Hepatocyte (in vitro differentiated cells): Measurements from ENCODE around the gene RPS14. TPM values are rescaled to one million over a fixed set of nuclear protein-coding genes. Genes with fewer than 3 reads are reported as not detected.

ENCODE experiments used
- DNase-seq: peaks from one replicate; pipeline ENCODE4 v3.0.0-alpha.2; 2016; ENCODE audit warnings: low spot score
- H2AFZ ChIP-seq: fragments of 200-600 bp; sonication (generic); 2 replicates; pipeline ENCODE4 v1.6.0; 2016; ENCODE audit warnings: antibody characterized with exemption, mild to moderate bottlenecking
- H3K27ac ChIP-seq: fragments of 200-600 bp; sonication (generic); 2 replicates; pipeline ENCODE4 v1.5.1; 2016; ENCODE audit warnings: mild to moderate bottlenecking
- H3K27me3 ChIP-seq: fragments of 200-600 bp; sonication (generic); 2 replicates; pipeline ENCODE4 v1.6.1; 2016
- H3K36me3 ChIP-seq: fragments of 200-600 bp; sonication (generic); replicated peaks from 2 replicates; pipeline ENCODE4 v1.5.1; 2016; ENCODE audit warnings: low read depth; ENCODE audit not compliant: insufficient read depth
- H3K4me1 ChIP-seq: fragments of 200-600 bp; sonication (generic); 2 replicates; pipeline ENCODE4 v1.5.1; 2016; ENCODE audit warnings: mild to moderate bottlenecking, moderate library complexity; ENCODE audit not compliant: insufficient read depth
- H3K4me2 ChIP-seq: fragments of 200-600 bp; sonication (generic); 2 replicates; pipeline ENCODE4 v1.6.0; 2016
- H3K4me3 ChIP-seq: fragments of 200-600 bp; sonication (generic); 2 replicates; pipeline ENCODE4 v1.5.1; 2016; ENCODE audit warnings: mild to moderate bottlenecking
- H3K79me2 ChIP-seq: fragments of 200-600 bp; sonication (generic); 2 replicates; pipeline ENCODE4 v1.6.0; 2017; ENCODE audit warnings: mild to moderate bottlenecking
- H3K9me2 ChIP-seq: fragments of 200-600 bp; sonication (generic); replicated peaks from 2 replicates; pipeline ENCODE4 v1.6.0; 2017; ENCODE audit warnings: mild to moderate bottlenecking; ENCODE audit not compliant: insufficient read depth
- H3K9me3 ChIP-seq: fragments of 200-600 bp; sonication (generic); 2 replicates; pipeline ENCODE4 v1.5.1; 2016; ENCODE audit warnings: low read depth, mild to moderate bottlenecking
- H4K20me1 ChIP-seq: fragments of 200-600 bp; sonication (generic); 2 replicates; pipeline ENCODE4 v1.6.0; 2016; ENCODE audit warnings: mild to moderate bottlenecking; ENCODE audit not compliant: insufficient read depth, poor library complexity, severe bottlenecking
- EZH2 ChIP-seq: fragments of 200-600 bp; sonication (generic); IDR thresholded peaks from 2 replicates; pipeline ENCODE4 v1.6.1; 2016; ENCODE audit warnings: antibody characterized with exemption, mild to moderate bottlenecking, borderline replicate concordance
- EZH2phosphoT487 ChIP-seq: fragments of 200-600 bp; sonication (generic); IDR thresholded peaks from one replicate; pipeline ENCODE4 v1.6.1; 2018; ENCODE audit warnings: antibody characterized with exemption, mild to moderate bottlenecking, low read depth, moderate library complexity; ENCODE audit not compliant: unreplicated experiment, severe bottlenecking
- WGBS: methylation state at CpG from one replicate; pipeline ENCODE4 v1.1.6; 2016; ENCODE audit warnings: low lambda C conversion rate; ENCODE audit errors: missing lambda C conversion rate; 5-methylcytosine and 5-hydroxymethylcytosine counted together
- polyA plus RNA-seq: library from polyadenylated mRNA; unstranded; fragments of >200 nt; fragmentation: Nextera tagmentation; extraction: Ambion mirVana; gene quantifications from 2 replicates; pipeline ENCODE4 v1.2.1, GENCODE V29; 2016
- total RNA-seq: library from RNA; depleted of rRNA; stranded (reverse); fragments of >200 nt; gene quantifications from 2 replicates; pipeline ENCODE4 v1.2.3, GENCODE V29; 2014
- TF ChIP-seq, protein P1 (sequence below): fragments of 200-600 bp; sonication (generic); IDR thresholded peaks from 2 replicates; pipeline ENCODE4 v1.5.1; 2016; ENCODE audit warnings: antibody characterized with exemption, mild to moderate bottlenecking; ENCODE audit not compliant: poor library complexity

Gene RPS14
- 2,319 and 2,589 TPM in 2 replicates for total RNA-seq
- 1,067 and 1,087 TPM in 2 replicates for polyA plus RNA-seq

DNA sequence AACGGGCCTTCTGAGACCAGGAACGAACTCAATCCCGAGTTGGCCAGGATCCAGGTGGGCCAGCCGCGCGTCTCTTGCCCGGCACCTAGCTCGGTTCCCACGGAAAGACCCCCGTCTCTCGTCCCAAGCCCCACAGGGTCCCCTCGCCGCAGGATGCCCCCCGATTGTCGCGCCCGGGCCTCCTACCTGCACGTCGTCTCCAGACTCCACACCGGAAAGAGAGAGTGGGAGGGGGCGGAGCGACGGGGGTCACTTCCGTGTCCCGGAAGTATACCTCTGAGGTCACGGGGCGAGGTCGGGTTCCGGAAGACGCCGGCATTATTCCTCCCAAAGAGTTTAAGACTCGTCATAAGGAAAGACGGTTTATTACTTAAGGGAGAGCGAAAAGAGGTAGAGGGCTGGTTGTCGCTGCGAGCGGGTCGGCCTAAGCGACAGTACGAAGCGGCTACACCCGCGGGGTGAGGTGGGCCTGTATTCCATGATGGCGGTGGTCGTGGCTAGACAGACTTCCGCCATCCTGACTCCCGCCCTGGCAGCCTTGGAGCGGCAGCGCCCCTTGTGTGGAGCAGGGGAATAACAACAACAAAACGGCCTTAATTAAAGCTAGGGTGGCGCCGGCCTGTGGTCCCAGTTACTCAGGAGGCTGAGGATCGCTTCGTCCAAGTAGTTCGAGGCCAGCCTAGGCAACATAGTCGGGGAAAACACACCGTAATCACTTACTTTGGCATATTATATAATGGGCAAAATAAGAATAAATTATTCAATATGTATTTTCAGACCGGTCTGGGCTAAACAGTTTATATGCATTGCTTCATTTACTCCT, at the start of gene RPS14:
RPS14 (minus strand) TSS at position 223 of the 823 bp plus-strand sequence. CDS start 2,006 bp downstream, outside the sequence.
- H3K4me3 ChIP-seq: peak within 1 kb of the TSS; percentile 40
- H3K9me2 ChIP-seq: no peaks in the 10 kb centered on the region
- no peaks in the 10 kb centered on the region for H3K9me3 ChIP-seq
- H3K27ac ChIP-seq: peak within 1 kb of the TSS; percentile 96
- WGBS: 4% methylated on average over 58 of the region's 58 CpGs
- no peaks in the 10 kb centered on the region for H3K27me3 ChIP-seq
- H4K20me1 ChIP-seq: peaks cover 43% of the 10 kb centered on the region
- H3K36me3 ChIP-seq: no peaks in the 10 kb centered on the region
- TF ChIP-seq EZH2phosphoT487: no peak
- TF ChIP-seq, protein P1, sequence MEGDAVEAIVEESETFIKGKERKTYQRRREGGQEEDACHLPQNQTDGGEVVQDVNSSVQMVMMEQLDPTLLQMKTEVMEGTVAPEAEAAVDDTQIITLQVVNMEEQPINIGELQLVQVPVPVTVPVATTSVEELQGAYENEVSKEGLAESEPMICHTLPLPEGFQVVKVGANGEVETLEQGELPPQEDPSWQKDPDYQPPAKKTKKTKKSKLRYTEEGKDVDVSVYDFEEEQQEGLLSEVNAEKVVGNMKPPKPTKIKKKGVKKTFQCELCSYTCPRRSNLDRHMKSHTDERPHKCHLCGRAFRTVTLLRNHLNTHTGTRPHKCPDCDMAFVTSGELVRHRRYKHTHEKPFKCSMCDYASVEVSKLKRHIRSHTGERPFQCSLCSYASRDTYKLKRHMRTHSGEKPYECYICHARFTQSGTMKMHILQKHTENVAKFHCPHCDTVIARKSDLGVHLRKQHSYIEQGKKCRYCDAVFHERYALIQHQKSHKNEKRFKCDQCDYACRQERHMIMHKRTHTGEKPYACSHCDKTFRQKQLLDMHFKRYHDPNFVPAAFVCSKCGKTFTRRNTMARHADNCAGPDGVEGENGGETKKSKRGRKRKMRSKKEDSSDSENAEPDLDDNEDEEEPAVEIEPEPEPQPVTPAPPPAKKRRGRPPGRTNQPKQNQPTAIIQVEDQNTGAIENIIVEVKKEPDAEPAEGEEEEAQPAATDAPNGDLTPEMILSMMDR: peak; percentile 78
- H3K4me1 ChIP-seq: peaks cover 6% of the 10 kb centered on the region
- peak within 1 kb of the TSS; percentile 85 for H3K4me2 ChIP-seq
- H3K79me2 ChIP-seq: peaks cover 34% of the 10 kb centered on the region
- DNase-seq: peak; percentile 96
- H2AFZ ChIP-seq: peak within 1 kb of the TSS; percentile 50

DNA sequence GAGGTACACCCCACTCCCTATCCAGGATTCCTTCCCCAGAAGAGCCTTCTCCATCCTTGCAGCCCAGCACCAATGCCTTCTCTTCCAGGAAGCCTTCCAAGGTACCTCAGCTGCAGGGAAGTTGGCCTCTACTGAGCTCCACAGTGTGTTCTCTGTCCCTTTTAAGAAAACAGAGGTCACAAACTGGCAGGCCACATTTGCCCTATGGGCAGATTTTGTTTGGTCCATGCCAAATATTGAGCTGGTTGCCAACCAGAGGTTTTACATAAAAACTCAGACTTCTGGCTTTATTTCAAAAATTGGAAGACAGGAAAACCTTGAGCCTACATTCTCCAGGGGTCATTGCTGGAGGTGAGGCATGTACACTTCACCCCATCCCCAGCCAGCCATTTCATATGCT, 49.4 kb upstream of the RPS14 start:
- Histone ChIP-seq H2AFZ (no peak overlapping the region), H3K4me3 (no peak overlapping the region), H3K27me3 (no peaks in the 10 kb centered on the region), H3K27ac (peak overlapping the region; percentile 44), H3K36me3 (no peaks in the 10 kb centered on the region), H4K20me1 (peaks cover 70% of the 10 kb centered on the region), H3K79me2 (peaks cover 99% of the 10 kb centered on the region), H3K9me3 (no peaks in the 10 kb centered on the region), H3K4me2 (no peak overlapping the region), H3K4me1 (peaks cover 47% of the 10 kb centered on the region), H3K9me2 (no peaks in the 10 kb centered on the region)
- TF ChIP-seq EZH2phosphoT487: no peak
- TF ChIP-seq, protein P1: no peak
- no peak for DNase-seq

DNA sequence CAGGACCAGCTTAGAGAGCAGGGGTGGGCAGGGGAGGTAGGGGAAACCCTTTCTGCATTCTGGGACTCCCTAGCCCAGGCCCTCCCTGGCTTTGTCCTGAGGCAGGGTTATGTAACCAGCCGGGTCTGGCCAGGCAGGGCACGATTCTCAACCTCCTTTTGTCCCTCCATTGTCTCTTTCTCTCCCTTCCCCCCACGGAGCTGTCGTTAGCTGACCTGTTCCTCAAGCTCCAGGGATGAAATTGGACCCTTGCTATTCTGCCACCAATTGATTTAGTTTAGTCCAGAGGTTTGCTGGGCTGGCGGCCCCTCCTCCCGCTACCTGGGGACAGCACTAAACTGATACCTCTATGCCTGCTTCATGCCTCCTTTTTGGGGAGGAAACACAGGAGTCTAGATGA, 49.0 kb upstream of the RPS14 start:
- H3K4me2 ChIP-seq: peak overlapping the region; percentile 41
- peaks cover 99% of the 10 kb centered on the region for H3K79me2 ChIP-seq
- no peak for DNase-seq
- no peak overlapping the region for H3K4me3 ChIP-seq
- H3K9me3 ChIP-seq: no peaks in the 10 kb centered on the region
- peaks cover 66% of the 10 kb centered on the region for H4K20me1 ChIP-seq
- WGBS: 40% methylated on average over 6 of the region's 6 CpGs
- no peaks in the 10 kb centered on the region for H3K27me3 ChIP-seq
- TF ChIP-seq EZH2phosphoT487: no peak
- TF ChIP-seq, protein P1: no peak
- no peak for TF ChIP-seq EZH2
- peaks cover 45% of the 10 kb centered on the region for H3K4me1 ChIP-seq
- H3K27ac ChIP-seq: peak overlapping the region; percentile 85
- H3K9me2 ChIP-seq: no peaks in the 10 kb centered on the region
- H2AFZ ChIP-seq: no peak overlapping the region
- H3K36me3 ChIP-seq: no peaks in the 10 kb centered on the region
